Body of pancreas (tissue), 4 donors: Measurements from ENCODE around the gene TNFRSF25. TPM values are rescaled to one million over a fixed set of nuclear protein-coding genes. Genes with fewer than 3 reads are reported as not detected.

Experiments used
- ATAC-seq: fragments of 150-250 bp; one replicate; pipeline ENCODE4 v1.9.1; 2016
- DNase-seq, 4 donors: peaks; one replicate each; pipeline ENCODE4 v3.0.0-alpha.2; 2019
- H3K27ac ChIP-seq, 4 donors: fragments of 200-600 bp; sonication (generic); 1 replicate in 3 of 4; 2 replicates in 1 of 4; pipeline versions ENCODE4 v1.5.1 to v1.6.1; 2016 to 2019; ENCODE audit warnings: mild to moderate bottlenecking in 1 of 4, mixed read lengths in 1 of 4, moderate library complexity in 1 of 4
- H3K27me3 ChIP-seq, 2 donors: fragments of 200-600 bp; sonication (generic); one replicate each; pipeline ENCODE4 v1.6.0; 2016; ENCODE audit warnings: mild to moderate bottlenecking in 1 of 2
- H3K36me3 ChIP-seq, 2 donors: fragments of 200-600 bp; sonication (generic); replicated peaks in 1 of 2; 2 replicates each; pipeline ENCODE4 v1.5.1; 2016; ENCODE audit warnings: low read depth in 2 of 2; ENCODE audit not compliant: insufficient read depth in 1 of 2
- H3K4me1 ChIP-seq: fragments of 200-600 bp; sonication (generic); one replicate; pipeline ENCODE4 v1.6.0; 2016
- H3K4me3 ChIP-seq, 2 donors: fragments of 200-600 bp; sonication (generic); 1 replicate in 1 of 2; 2 replicates in 1 of 2; pipeline ENCODE4 v1.5.1; 2016 to 2019
- H3K9me3 ChIP-seq, 3 donors: fragments of 200-600 bp; sonication (generic); 1 replicate in 2 of 3; 2 replicates in 1 of 3; pipeline ENCODE4 v1.5.1; 2016
- CTCF ChIP-seq, 7 experiments: fragments of 450-650 bp in 4 of 7; fragments of 200-600 bp in 3 of 7; sonication (generic) in 3 of 7; IDR thresholded peaks; one replicate each; pipeline ENCODE4 v1.5.1; 2016 to 2019; ENCODE audit warnings: antibody characterized with exemption in 7 of 7
- POLR2A ChIP-seq, 3 donors: fragments of 450-650 bp; IDR thresholded peaks; one replicate each; pipeline ENCODE4 v1.6.1; 2016; ENCODE audit warnings: antibody characterized with exemption in 3 of 3, mild to moderate bottlenecking in 2 of 3
- WGBS, 2 donors: methylation state at CpG; one replicate each; pipeline ENCODE4 v1.1.5; 2017; 5-methylcytosine and 5-hydroxymethylcytosine counted together
- intact Hi-C: fragments of 100-400 bp; cut with DNase I; formaldehyde crosslinking; loops from one replicate; pipeline ENCODE4 v1.15.1; 2023
- total RNA-seq, 2 donors: library from RNA; depleted of rRNA; stranded (reverse); fragments of >200 nt; gene quantifications; one replicate each; pipeline ENCODE4 v1.1.0, GENCODE V29; 2016

TNFRSF25 gene
- total RNA-seq, 2 donors from 2014 or later, result 4.2 to 23.1 TPM

DNA sequence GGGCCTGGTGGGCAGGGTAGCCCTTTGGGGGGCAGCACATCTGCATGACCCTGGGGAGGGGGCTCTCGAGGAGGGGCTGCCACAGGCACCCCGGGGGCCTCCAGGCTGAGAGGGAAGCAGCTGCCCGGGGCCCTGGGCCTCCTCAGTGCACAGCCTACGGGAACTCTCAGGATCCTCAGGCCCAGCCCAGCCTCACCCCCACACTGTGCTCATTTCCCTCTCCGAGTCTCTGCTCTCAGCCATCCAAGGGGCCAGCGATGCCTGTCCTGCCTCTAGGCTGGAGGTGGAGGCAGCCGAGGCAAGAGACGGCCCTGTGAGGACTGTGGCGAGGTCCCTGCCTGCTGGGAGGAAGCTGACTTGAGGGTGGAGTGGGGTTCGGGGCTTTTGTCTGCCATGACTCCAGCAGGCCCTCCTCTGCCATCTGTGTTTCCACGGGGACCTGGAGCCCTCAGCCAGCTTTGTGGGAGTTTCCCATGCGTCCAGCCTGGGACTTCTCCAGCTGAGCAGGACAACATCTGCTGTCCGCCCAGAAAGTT lies 32.7 kb upstream of the TNFRSF25 start:
- Histone ChIP-seq H3K4me1 (peaks cover 17% of the 10 kb centered on the region), H3K27me3 (no peaks in the 10 kb centered on the region), H3K27ac (no peak overlapping the region), H3K4me3 (no peak overlapping the region), H3K36me3 (no peaks in the 10 kb centered on the region), H3K9me3 (no peaks in the 10 kb centered on the region)
- ATAC-seq (no peak), DNase-seq (no peak)
- 61% methylated on average over 13 of the region's 13 CpGs; no CpG with 5 or more reads in 1 of the 2 donors for WGBS, 2 donors
- intact Hi-C loops, result no loop called here
- TF ChIP-seq POLR2A (IDR thresholded peaks at IDR 0.05) (no peak), CTCF (IDR thresholded peaks at IDR 0.05) (no peak)

DNA sequence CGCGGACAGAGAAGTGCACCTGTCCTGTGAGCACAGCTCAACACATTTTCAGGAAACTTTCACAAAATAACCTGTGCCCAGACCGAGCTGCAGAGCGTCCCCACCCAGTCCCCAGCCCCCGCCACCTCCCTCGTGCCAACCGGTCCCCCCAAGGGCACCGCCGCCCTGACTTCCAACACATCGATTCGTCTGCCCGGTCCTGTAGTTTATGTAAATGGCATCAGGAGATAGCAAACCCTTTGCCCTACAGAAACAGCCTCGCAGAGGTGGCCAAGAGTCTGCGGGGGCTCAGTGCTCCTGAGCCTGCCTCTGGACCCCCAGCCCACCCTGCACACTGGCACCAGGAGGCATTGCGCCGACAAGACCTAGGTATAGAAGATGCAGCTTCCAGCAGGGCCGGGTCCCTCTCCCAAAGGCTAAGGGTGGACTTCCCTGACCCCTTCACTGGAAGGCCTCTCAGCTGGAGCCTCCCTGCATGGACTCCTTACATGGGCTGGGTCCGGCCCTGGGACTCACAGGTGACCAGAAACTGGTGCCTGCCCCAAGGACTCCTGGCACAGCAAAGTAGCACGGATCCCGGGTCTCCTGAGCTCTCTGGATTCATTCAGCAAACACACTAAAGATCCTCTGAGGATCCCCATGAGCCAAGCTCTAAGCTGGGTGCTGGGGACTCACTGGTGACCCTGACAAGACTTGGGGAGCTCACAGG lies 32.0 kb upstream of the TNFRSF25 start:
- intact Hi-C loops, result no loop called here
- 26 to 64% methylated on average over 6 to 20 of the region's 20 CpGs for WGBS, 2 donors
- Histone ChIP-seq H3K27ac (no peak overlapping the region), H3K9me3 (no peaks in the 10 kb centered on the region), H3K4me3 (peak overlapping the region in 1 of 2 donors; percentile 43), H3K27me3 (no peaks in the 10 kb centered on the region), H3K36me3 (no peaks in the 10 kb centered on the region), H3K4me1 (peaks cover 17% of the 10 kb centered on the region)
- TF ChIP-seq CTCF (IDR thresholded peaks at IDR 0.05), result no peak
- DNase-seq (no peak), ATAC-seq (no peak)

DNA sequence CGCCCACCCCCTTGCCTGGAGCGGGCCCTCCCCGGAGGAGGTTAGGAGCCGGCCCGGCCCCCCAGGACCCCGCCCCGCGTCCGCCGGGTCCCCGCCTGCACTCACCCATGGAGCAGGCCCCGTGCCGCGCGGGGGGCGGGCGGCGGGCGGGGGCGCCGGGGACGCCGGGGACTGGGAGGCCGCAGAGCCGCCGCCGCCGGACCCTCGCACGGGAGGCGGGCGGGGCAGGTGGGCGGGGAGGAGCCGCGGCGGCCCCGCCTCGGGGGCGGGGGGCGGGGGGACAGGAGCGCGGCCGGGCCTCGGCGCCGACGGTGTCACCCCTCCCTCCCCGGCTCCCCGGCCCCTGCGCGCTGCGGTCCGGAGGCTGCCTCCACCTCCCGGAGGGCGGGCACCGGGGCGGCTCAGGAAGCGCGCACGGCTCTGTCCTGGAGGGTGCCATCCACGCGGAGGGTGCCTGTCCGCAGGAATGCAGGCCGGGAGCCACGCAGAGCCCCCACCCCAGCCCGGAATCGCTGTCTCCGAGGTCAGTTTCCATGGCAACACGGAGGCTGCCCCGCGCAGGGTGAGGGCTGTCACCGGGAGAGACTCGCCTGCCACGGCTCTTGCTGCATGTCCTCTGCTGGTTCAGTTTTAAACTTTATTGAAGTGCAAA lies 31.4 kb upstream of the TNFRSF25 start:
- TF ChIP-seq CTCF (IDR thresholded peaks at IDR 0.05), result no peak
- no peak for TF ChIP-seq POLR2A (IDR thresholded peaks at IDR 0.05)
- no peaks in the 10 kb centered on the region for H3K9me3 ChIP-seq
- intact Hi-C loops, result no loop called here
- no peaks in the 10 kb centered on the region for H3K27me3 ChIP-seq
- 0% methylated on average over 31 of the region's 74 CpGs; no CpG with 5 or more reads in 1 of the 2 donors for WGBS, 2 donors
- ATAC-seq, result peak; percentile 74
- peaks cover 19% of the 10 kb centered on the region for H3K4me1 ChIP-seq
- H3K27ac ChIP-seq, result peak overlapping the region in 1 of 4 donors; percentile 44
- H3K36me3 ChIP-seq, result no peaks in the 10 kb centered on the region
- DNase-seq, result peak; percentile 45 to 60 (median 54)
- peak overlapping the region in 1 of 2 donors; percentile 43 for H3K4me3 ChIP-seq

- peak overlapping the region in 1 of 4 donors; percentile 44 for H3K27ac ChIP-seq
- 0 to 3% methylated on average over 2 to 20 of the region's 21 CpGs for WGBS, 2 donors
- no peaks in the 10 kb centered on the region for H3K27me3 ChIP-seq
- ATAC-seq, result no peak
- no peak overlapping the region for H3K4me3 ChIP-seq
- no peaks in the 10 kb centered on the region for H3K36me3 ChIP-seq
- intact Hi-C loops, result no loop called here
- H3K4me1 ChIP-seq, result peaks cover 22% of the 10 kb centered on the region
- TF ChIP-seq POLR2A (IDR thresholded peaks at IDR 0.05) (no peak), CTCF (IDR thresholded peaks at IDR 0.05) (no peak)
- no peaks in the 10 kb centered on the region for H3K9me3 ChIP-seq
- DNase-seq, result no peak
Observed at GRCh38 chr1:6496890-6497214, 30.9 kb upstream of the TNFRSF25 start.
